ENCODE measurements around the gene GLO1. TPM values are rescaled to one million over a fixed set of nuclear protein-coding genes. Genes with fewer than 3 reads are reported as not detected.

The GLO1 gene
- polyA plus RNA-seq, 1 of the 3 experiments (the other 2 are of a cell fraction): 47.1 TPM

GRCh38 chr6:38631186-38631783 lies 71.7 kb downstream of the GLO1 start:
- CTCF ChIA-PET: interaction anchor here (1.2 kb wide), 1 partner anchor 241 kb away, joined by 3 read pairs; no protein-coding TSS in a partner anchor
- H3F3A ChIP-seq (replicated peaks; ENCODE audit: insufficient read depth): peaks cover 4% of the 10 kb centered on the region
- H3K4me1 ChIP-seq (ENCODE audit: control insufficient read depth in 1 of 2, insufficient read depth in 2 of 2, low read depth in 1 of 2, low read length in 1 of 2): no peaks in the 10 kb centered on the region; a peak in 1 of 4 replicates
- no peaks in the 10 kb centered on the region for H3K27me3 ChIP-seq (ENCODE audit: insufficient read depth)
- H3K27ac ChIP-seq (ENCODE audit: low read depth in 2 of 2, low read length in 1 of 2): no peak overlapping the region
- no peak overlapping the region for H3K9ac ChIP-seq
- no peaks in the 10 kb centered on the region for H3K36me3 ChIP-seq (replicated peaks in 1 of 2; ENCODE audit: control insufficient read depth in 1 of 2, insufficient read depth in 2 of 2, low read length in 1 of 2)
- POLR2A ChIA-PET: no interaction called here
- no peak overlapping the region for H2AFZ ChIP-seq (ENCODE audit: low read depth)
- no peak overlapping the region for H3K4me2 ChIP-seq
- DNase-seq: no peak
- TF ChIP-seq NRF1 (IDR thresholded peaks at IDR 0.05; ENCODE audit: low read depth, low read length) (no peak), EP300 (IDR thresholded peaks at IDR 0.05; ENCODE audit: borderline replicate concordance in 1 of 2, low read depth in 1 of 2, low read length in 1 of 2) (no peak), TCF12 (IDR thresholded peaks at IDR 0.05) (no peak), ELF1 (IDR thresholded peaks at IDR 0.05) (no peak), MAX (IDR thresholded peaks at IDR 0.05; ENCODE audit: low read depth) (no peak), NFIC (IDR thresholded peaks at IDR 0.05; ENCODE audit: borderline replicate concordance) (no peak), ZBTB33 (IDR thresholded peaks at IDR 0.05; ENCODE audit: borderline replicate concordance, low read depth) (no peak), JUND (IDR thresholded peaks at IDR 0.05) (no peak), USF1 (IDR thresholded peaks at IDR 0.05; ENCODE audit: borderline replicate concordance, low read depth) (no peak), TAF1 (IDR thresholded peaks at IDR 0.05; ENCODE audit: borderline replicate concordance, low read depth, low read length) (no peak), YY1 (IDR thresholded peaks at IDR 0.05; ENCODE audit: low read depth) (no peak), RAD21 (IDR thresholded peaks at IDR 0.05; ENCODE audit: low read length) (no peak), MXI1 (IDR thresholded peaks at IDR 0.05; ENCODE audit: low read depth, low read length) (no peak), REST (IDR thresholded peaks at IDR 0.05; ENCODE audit: low read depth, low read length) (no peak), IRF3 (IDR thresholded peaks at IDR 0.05; ENCODE audit: low read depth, low read length) (no peak), CTCF (IDR thresholded peaks at IDR 0.05) (no peak), FOSL2 (IDR thresholded peaks at IDR 0.05; ENCODE audit: borderline replicate concordance, low read depth) (no peak), MEF2A (IDR thresholded peaks at IDR 0.05; ENCODE audit: borderline replicate concordance, low read depth) (no peak), TEAD4 (IDR thresholded peaks at IDR 0.05; ENCODE audit: borderline replicate concordance, insufficient read depth) (no peak)
- 80% methylated on average over 3 of the region's 3 CpGs for WGBS (ENCODE audit: low lambda C conversion rate)
- no peaks in the 10 kb centered on the region for H3K9me2 ChIP-seq
- H4K20me1 ChIP-seq (ENCODE audit: insufficient read depth): no peaks in the 10 kb centered on the region
- H3K79me2 ChIP-seq (ENCODE audit: insufficient read depth): peaks cover 6% of the 10 kb centered on the region
- H3K9me3 ChIP-seq: no peaks in the 10 kb centered on the region
- no peak overlapping the region for H3K4me3 ChIP-seq (ENCODE audit: low read depth in 2 of 2, low read length in 1 of 2)
